Islet precursor cell (in vitro differentiated cells): ENCODE measurements around the gene SATL1.
"Not testable (repeated sequence)": the region's sequence is repeated elsewhere in the genome, so short reads cannot be mapped to it uniquely, and the experiment has no call there.

ENCODE experiments used
- DNase-seq: peaks from one replicate; pipeline ENCODE4 v3.0.0-alpha.2; 2018

The SATL1 gene

DNA sequence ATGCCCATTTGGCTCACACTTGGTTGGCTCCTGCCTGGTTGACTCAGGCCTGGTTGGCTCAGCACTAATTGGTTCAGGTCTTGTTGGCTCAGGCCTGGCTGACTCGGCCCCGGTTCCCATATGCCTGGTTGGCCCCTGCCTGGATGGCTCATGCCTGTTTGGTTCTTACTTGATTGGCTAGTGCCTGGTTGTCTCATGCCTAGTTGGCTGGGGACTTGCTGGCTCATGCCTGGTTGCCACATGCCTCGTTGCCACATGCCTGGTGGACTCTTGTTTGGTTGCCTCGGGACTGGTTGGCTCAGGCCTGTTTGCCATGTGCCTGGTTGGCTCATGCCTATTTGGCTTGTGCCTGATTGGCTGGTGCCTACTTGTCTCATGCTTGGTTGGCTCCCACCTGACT, 136.2 kb downstream of the SATL1 start:
- no peak for DNase-seq

DNA sequence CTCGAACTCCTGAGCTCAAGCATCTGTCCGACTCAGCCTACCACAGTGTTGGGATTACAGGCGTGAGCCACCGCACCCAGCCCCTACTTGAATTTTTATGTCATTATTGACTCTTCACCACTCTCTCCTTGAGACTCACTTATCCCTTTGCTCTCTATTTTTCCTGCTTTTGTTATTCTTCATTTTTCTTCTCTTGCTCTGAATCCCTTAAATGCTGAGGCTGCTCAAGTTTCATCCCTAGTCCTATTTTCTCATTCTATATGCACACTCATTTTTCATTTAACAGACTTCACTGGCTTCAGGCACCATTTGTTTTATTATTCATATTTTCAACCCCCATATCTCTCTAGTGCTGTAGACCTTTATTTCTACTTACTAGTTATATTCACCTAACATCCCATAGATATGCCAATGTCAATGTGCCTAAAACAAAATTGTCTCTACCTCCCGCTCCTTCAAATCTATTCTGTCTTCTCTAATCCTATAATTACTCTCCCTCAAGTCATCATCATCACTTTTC, 154.2 kb downstream of the SATL1 start:
- no peak for DNase-seq

DNA sequence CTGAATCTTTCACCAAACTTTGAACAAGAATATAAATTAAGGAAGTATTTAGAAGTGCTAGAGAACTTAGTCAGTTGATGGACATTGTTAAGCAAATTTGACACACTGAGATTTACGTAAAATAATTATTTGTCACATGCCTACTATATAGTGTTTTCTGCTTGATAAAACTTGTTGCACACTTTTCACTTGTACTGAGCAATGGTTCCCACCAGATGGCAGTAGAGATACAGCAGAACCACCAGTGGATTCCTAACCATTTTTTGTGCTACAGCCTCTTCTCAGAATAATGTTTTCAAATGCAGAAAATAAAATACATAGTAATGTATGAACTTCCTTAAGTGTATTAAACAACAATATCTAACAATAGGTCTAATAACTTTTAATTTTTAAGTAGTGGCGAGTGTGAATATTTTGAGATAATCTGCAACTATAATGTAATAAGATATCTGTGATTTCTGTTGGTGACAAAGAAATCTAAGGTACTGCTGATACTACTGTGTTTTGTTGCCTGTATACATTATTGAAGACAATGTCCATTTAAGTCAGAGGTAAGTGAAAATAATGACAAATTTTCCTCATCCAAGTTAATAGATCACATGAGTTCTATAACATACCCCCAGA, 158.7 kb downstream of the SATL1 start:
- no peak for DNase-seq

DNA sequence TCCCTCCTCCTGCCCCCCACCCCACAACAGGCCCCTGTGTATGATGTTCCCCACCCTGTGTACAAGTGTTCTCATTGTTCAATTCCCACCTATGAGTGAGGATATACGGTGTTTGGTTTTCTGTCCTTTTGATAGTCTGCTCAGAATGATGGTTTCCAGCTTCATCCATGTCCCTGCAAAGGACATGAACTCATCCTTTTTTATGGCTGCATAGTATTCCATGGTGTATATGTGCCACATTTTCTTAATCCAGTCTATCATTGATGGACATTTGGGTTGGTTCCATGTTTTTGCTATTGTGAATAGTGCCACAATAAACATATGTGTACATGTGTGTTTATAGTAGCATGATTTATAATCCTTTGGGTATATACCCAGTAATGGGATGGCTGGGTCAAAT, 166.3 kb downstream of the SATL1 start:
- not testable (repeated sequence) for DNase-seq

DNA sequence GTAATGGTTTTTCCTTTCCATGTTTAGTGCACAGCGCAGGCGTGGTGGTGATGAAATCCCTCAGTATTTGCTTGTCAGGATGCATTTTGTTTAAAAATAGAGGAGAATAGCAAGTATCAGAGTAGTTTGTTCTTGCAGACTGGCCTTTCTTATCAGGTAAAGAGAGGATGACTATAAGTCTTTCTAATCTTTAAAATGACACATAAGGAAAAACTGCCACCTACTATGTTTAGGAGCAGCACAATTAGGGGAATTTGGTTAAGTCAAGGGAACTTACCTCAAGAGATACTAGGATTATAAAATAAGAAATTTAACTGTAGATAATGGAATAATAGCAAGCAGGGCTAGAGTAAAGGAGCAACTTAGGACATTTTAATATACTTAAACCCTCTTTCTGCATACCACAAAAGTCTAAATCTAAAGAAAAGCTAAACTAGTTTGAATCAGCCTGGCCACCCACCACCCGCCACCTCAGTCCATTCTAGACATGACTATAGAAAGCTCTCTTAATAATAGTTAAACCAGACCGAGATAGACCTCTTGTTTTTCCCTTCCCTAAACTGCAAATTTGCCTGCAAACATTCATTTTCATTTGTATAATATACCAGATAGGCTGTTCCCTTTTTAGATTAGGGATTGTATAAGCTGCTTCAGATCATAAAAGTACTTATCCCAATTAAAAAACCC, 177.9 kb downstream of the SATL1 start:
- DNase-seq: no peak

DNA sequence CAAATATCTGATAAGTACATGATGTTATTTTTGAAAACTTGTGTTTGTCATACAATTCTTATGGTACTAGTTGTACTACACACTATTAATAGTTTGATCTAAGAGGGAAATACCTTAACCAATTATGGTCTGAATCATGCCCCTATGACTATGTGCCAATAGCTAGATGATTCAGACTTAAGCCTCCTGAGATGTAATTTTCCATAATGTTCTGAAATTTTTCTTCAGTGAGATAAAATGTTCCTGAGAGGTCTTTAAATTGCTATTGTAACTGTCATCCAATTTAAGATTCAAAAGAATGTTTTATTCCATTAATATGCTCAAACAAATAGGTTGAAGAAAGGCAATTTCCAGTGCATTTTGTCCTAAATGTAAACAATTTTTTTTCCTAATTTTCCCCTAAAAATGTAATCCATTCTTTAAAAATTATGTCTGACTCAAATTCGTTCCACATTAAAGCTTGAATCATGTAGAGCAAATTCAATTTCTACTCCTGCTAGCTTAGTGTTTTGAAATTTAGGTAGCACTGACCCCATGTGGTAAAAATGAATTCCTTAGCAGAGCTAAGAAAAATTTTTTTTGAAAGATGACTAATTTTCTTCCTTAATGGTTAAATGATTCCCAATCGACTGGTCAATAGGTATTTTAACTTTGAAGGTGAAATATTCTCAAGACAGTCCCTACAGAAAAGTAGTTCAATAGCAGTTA, 190.8 kb downstream of the SATL1 start:
- DNase-seq: no peak

DNA sequence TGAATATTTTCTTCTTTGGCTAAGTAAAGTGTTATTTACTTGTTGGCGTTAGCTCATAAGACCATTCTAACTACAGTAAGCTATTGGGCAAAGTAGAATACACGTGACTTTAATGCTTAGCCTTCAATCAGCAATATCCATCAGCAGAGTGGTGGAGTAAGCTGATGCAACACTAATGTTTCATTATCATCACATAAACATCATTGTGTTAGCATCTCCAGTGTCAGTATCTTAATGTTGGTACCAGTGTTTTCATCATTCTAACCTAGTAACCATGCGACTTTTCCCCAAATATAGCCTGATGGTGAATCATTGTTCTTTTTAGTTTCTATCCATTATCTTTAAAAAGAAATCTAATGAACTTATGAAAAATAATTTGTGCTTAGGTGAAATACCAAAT, 191.4 kb downstream of the SATL1 start:
- DNase-seq: no peak

DNA sequence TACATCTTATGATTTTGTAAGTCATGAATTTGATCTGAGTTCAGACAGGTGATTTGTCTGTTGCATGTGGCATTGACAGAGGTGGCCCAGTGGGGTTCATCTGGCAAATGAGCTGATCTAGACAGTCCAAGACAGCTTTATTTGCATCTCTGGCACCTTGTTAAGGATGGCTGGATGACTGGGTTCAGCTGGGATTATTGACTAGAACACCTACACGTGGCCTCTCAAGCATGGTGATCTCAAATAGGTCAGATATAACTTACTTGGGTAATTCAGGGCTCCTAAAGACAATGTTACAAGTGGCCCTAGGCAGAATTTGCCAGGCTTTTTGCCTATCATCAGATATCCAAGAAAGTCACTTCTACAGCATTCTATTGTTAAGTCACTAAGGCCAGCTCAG, 192.0 kb downstream of the SATL1 start:
- DNase-seq: no peak
